ENCODE results near the gene OTUD3.

Gene OTUD3

GRCh38 chr1:19892129-19892528, 9.9 kb downstream of the OTUD3 start:
- TF ChIP-seq, protein P1, sequence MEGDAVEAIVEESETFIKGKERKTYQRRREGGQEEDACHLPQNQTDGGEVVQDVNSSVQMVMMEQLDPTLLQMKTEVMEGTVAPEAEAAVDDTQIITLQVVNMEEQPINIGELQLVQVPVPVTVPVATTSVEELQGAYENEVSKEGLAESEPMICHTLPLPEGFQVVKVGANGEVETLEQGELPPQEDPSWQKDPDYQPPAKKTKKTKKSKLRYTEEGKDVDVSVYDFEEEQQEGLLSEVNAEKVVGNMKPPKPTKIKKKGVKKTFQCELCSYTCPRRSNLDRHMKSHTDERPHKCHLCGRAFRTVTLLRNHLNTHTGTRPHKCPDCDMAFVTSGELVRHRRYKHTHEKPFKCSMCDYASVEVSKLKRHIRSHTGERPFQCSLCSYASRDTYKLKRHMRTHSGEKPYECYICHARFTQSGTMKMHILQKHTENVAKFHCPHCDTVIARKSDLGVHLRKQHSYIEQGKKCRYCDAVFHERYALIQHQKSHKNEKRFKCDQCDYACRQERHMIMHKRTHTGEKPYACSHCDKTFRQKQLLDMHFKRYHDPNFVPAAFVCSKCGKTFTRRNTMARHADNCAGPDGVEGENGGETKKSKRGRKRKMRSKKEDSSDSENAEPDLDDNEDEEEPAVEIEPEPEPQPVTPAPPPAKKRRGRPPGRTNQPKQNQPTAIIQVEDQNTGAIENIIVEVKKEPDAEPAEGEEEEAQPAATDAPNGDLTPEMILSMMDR (IDR thresholded peaks at IDR 0.05) = no peak

DNA sequence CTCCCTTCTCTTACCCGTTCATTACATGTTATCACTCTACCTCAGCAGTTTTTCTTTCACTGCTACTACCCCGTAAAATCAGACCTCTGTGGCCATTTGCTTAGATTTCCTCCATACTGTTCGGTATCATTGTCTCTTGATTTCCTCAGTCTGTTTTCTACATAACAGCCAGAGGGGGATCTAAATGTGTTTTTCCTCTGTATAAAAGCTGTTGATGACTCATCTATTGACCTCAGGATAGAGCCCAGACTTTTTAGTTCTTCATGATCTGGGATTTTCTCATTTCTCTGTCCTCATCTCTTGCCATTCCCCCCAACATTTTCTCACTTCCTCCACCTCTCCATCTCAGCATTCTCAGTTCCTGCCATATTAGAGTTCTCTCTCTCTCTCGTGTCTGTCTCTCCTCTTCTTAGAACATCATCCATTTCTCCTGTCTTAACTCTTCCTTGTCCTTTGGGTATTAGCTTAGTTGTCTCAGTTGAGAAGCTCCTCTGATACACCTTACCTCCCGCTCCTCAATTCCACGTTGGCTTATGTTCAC, 10.5 kb downstream of the OTUD3 start:
- TF ChIP-seq, protein P1 (IDR thresholded peaks at IDR 0.05) = no peak

- TF ChIP-seq, protein P1 (IDR thresholded peaks at IDR 0.05) = no peak
Measured at GRCh38 chr1:19893687-19894086, 11.5 kb downstream of the OTUD3 start.

- TF ChIP-seq, protein P1 (IDR thresholded peaks at IDR 0.05) = no peak
Measured at GRCh38 chr1:19894218-19894617, 12.0 kb downstream of the OTUD3 start.

DNA sequence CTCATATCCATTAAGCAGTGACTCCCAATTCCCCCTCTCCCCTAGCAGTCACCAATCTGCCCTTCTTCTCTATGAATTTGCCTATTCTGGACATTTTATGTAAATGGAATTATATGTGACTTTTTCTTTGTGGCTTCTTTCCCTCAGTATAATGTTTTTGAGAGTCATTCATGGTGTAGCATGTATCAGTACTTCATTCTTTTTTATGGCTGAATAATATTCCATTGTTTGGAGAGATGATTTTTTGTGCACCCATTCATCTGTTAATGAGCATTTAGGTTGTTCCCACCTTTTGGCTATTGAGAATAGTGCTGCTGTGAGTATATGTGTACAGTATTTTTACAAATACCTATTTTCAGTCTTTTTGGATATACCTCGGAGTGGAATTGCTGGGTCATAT, 19.5 kb downstream of the OTUD3 start:
- TF ChIP-seq, protein P1 (IDR thresholded peaks at IDR 0.05) = no peak

- TF ChIP-seq, protein P1 (IDR thresholded peaks at IDR 0.05) = no peak
Measured at GRCh38 chr1:19903621-19904020, 21.4 kb downstream of the OTUD3 start.

GRCh38 chr1:19907456-19907855, 25.3 kb downstream of the OTUD3 start:
- TF ChIP-seq, protein P1 (IDR thresholded peaks at IDR 0.05) = no peak

DNA sequence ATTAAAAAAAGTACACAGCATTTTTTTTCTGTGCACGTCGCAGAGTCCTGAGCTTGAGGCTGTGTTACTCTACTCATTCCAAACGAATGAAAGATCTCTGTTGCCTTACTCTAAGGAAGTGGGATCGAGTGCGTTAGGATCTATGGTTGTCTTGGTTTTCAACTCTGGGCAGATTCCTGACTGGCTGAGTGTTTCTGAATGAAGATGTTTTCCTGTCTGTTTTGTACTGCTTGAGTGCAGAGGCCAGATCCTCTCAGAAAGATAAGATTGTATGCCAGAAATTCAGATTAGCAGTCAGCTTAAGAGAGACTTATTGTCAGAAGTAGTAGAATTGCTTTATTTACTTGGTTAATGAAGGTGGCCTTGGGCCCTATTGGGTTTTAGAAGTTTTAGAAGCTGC, 27.2 kb downstream of the OTUD3 start:
- TF ChIP-seq, protein P1 (IDR thresholded peaks at IDR 0.05) = no peak
